Activated naive CD8-positive, alpha-beta T cell (primary cell): Measurements from ENCODE around the gene RDX.

Experiments used
- H3K27ac Mint-ChIP-seq: one replicate; pipeline ENCODE4 v1.8.0; 2021; ENCODE audit warnings: mixed read lengths
- H3K27me3 Mint-ChIP-seq: one replicate; pipeline ENCODE4 v1.8.0; 2021; ENCODE audit warnings: mixed read lengths
- H3K36me3 Mint-ChIP-seq: one replicate; pipeline ENCODE4 v1.8.0; 2021; ENCODE audit warnings: mixed read lengths
- H3K4me1 Mint-ChIP-seq: one replicate; pipeline ENCODE4 v1.8.0; 2021; ENCODE audit warnings: low read depth, mixed read lengths
- H3K4me3 Mint-ChIP-seq: one replicate; pipeline ENCODE4 v1.8.0; 2021; ENCODE audit warnings: mild to moderate bottlenecking, mixed read lengths
- H3K9me3 Mint-ChIP-seq: one replicate; pipeline ENCODE4 v1.8.0; 2021; ENCODE audit warnings: low read depth, mixed read lengths

Gene RDX

DNA sequence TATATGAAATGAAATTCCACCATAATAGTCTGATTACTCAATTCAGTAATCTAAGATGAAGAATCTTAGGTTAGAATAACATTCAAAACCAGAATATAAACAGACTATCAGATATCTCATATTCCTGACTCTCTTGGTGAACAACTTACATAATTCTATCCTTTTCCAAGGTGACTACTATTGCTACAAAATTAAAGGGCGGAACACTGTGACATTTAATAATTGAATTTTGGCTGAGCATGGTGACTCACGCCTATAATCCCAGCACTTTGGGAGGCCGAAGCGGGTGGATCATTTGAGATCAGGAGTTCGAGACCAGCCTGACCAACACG, 34.4 kb downstream of the RDX start:
- H3K4me1 Mint-ChIP-seq, result no peaks in the 10 kb centered on the region
- H3K27me3 Mint-ChIP-seq, result no peaks in the 10 kb centered on the region
- H3K4me3 Mint-ChIP-seq, result no peak overlapping the region
- H3K9me3 Mint-ChIP-seq, result no peaks in the 10 kb centered on the region
- peaks cover 9% of the 10 kb centered on the region for H3K36me3 Mint-ChIP-seq
- H3K27ac Mint-ChIP-seq, result no peak overlapping the region

DNA sequence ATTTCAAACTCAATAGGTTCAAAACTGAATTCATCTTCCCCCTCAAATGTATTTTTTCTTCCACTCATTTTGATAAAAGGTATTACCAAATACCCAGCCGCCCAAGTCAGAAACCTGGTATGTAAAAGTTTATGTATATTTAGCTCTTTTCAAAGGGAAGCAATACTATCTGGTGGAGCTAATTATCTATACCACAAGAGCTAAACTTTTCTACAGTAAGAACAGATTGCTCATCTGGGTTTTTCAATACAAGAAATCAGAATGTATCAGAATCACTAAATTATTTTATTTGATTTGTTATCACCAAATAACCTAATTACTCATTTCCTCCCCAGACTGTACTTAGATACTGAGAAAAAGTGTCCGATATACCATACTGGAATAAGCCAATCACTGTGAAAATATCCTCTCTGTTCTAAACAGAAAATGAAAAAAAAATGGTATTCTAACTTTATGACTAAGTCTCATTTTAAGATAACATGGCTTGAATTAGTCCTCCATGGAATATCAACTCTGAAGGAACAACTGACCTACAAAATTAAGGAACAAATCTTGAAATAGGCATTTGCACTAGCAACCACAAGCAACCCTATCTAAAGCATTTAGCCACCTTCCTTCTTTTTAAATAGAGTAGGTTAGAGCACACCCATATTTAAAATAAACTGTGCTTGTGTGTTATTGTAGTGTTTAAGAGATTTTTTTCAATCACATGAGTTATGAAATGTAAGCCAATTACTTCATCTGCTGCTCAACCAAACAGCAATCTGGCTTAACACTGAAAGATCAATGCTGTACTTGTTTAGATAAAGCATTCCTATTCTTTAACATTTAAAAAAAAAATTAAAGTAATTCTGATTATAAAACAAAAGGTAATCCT, 35.0 kb downstream of the RDX start:
- Mint-ChIP-seq H3K4me1 (no peaks in the 10 kb centered on the region), H3K36me3 (peaks cover 9% of the 10 kb centered on the region), H3K9me3 (no peaks in the 10 kb centered on the region), H3K27me3 (no peaks in the 10 kb centered on the region), H3K27ac (no peak overlapping the region), H3K4me3 (no peak overlapping the region)

DNA sequence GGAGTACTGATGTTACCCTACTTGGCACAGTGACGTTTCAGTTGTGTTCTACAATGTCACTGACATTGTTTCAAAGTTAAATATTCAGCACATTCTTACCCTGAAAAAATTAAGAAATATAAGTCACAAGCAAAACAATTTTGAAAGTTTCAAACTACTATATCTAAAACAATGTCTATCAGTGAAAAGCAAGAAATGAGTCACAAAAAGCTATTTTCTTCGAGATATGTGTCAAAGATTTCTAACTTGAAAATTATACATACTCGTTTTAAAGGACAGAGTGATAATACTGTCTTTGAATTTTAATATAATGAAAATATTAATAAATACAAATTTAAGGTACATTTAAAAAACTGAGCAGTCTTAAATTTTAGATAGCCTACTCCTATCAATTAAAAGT, 42.9 kb downstream of the RDX start:
- H3K4me3 Mint-ChIP-seq, result no peak overlapping the region
- H3K36me3 Mint-ChIP-seq, result peaks cover 7% of the 10 kb centered on the region
- no peak overlapping the region for H3K27ac Mint-ChIP-seq
- no peaks in the 10 kb centered on the region for H3K27me3 Mint-ChIP-seq
- no peaks in the 10 kb centered on the region for H3K9me3 Mint-ChIP-seq
- peaks cover 2% of the 10 kb centered on the region for H3K4me1 Mint-ChIP-seq

DNA sequence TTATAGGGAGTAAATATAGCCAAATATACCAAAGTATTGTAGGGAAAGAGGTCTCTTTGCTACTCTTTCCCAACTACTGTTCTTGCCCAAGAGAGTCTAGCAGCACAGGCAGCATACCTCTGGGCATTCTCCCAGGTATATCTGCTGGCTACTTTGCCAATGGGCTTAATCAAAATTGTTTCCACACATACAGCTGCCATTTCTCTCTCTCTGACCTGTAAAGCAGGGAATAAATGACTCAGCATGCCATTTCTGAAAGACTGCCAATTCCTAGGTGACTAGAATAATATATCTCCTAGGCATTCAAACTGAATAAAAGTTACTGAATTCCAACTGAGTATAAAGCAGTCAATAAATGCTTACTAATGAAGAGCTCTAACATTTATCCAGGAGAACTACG, 44.6 kb downstream of the RDX start:
- Mint-ChIP-seq H3K36me3 (peaks cover 6% of the 10 kb centered on the region), H3K27ac (no peak overlapping the region), H3K4me3 (no peak overlapping the region), H3K4me1 (peaks cover 2% of the 10 kb centered on the region), H3K27me3 (no peaks in the 10 kb centered on the region), H3K9me3 (no peaks in the 10 kb centered on the region)

DNA sequence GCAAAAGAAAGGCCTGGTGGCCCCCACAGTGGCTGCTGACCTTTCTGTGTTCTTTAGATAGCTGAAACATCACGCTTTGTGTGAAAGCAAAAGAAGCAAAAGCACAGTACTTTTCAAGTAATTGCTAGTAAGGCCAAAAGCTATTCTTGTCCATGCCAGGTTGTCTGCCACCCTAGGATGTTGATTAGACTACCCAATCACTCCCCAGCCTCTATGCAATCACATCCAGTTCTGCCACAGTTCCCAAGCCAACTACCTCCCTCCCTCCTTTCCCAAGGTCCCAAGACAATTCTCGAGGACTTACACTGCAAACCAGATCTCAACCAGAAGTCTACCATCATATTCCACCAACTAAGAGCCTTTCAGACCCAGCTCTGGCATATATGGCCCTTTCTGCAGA, 46.2 kb downstream of the RDX start:
- Mint-ChIP-seq H3K4me3 (no peak overlapping the region), H3K9me3 (no peaks in the 10 kb centered on the region), H3K27ac (no peak overlapping the region), H3K27me3 (no peaks in the 10 kb centered on the region), H3K4me1 (peaks cover 2% of the 10 kb centered on the region), H3K36me3 (peaks cover 4% of the 10 kb centered on the region)

DNA sequence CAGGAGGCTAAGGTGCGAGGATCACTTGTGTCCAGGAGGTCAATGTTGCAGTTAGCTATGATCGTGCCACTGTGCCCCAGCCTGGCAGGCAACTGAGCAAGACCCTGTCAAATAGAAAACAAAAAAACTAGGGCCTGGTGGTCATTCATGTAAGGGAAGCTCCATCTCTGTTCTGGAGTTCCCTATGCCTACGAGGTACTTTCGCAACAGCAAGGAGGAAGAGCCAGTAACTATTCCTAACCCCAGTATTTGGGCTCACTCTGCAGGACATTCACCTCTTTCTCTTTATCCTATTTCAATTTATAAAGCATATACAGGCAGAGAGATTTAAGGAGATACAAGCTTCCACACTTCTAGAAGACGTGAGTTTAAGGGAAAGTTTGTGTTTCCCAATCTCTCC, 46.6 kb downstream of the RDX start:
- no peak overlapping the region for H3K4me3 Mint-ChIP-seq
- H3K4me1 Mint-ChIP-seq, result peaks cover 2% of the 10 kb centered on the region
- H3K36me3 Mint-ChIP-seq, result peaks cover 4% of the 10 kb centered on the region
- H3K9me3 Mint-ChIP-seq, result no peaks in the 10 kb centered on the region
- no peak overlapping the region for H3K27ac Mint-ChIP-seq
- H3K27me3 Mint-ChIP-seq, result no peaks in the 10 kb centered on the region

DNA sequence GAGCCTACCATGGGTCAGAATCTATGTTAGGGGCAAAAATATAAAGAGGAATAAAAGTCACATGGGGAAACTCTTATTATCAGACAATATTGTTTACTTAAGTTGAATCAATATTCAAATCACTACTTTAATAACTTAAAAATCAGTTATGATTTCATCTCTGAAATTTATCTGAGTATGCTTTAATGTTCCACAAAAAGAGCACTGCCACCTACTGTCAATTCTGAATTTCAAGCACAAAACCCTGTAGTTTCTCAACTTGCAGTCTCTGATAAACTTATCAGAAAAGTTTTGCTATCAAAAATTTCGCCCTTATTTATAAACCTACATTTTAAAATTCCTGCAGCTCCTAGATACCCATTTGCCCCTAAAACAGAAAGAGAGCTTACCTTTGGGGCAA, 47.3 kb downstream of the RDX start:
- H3K4me3 Mint-ChIP-seq, result no peak overlapping the region
- peaks cover 2% of the 10 kb centered on the region for H3K4me1 Mint-ChIP-seq
- H3K9me3 Mint-ChIP-seq, result no peaks in the 10 kb centered on the region
- no peaks in the 10 kb centered on the region for H3K27me3 Mint-ChIP-seq
- H3K27ac Mint-ChIP-seq, result no peak overlapping the region
- peaks cover 4% of the 10 kb centered on the region for H3K36me3 Mint-ChIP-seq

DNA sequence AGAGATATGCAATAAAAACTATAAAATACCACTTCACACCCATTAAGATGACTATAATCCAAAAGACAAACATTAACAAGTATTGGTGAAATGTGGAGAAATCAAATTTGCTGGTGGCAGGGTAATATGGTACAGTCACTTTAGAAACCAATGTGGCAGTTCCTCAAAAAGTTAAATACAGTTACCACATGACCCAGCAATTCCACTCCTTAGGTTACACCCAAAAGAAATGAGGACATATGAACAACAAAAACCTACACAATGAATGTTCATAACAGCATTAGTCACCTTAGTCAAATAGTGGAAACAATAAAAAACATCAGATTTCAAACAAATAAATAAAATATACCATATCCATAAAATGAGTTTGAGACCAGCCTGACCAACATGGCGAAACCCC, 52.6 kb downstream of the RDX start:
- Mint-ChIP-seq H3K36me3 (peaks cover 11% of the 10 kb centered on the region), H3K4me3 (no peak overlapping the region), H3K27me3 (no peaks in the 10 kb centered on the region), H3K4me1 (peaks cover 3% of the 10 kb centered on the region), H3K9me3 (no peaks in the 10 kb centered on the region), H3K27ac (no peak overlapping the region)

DNA sequence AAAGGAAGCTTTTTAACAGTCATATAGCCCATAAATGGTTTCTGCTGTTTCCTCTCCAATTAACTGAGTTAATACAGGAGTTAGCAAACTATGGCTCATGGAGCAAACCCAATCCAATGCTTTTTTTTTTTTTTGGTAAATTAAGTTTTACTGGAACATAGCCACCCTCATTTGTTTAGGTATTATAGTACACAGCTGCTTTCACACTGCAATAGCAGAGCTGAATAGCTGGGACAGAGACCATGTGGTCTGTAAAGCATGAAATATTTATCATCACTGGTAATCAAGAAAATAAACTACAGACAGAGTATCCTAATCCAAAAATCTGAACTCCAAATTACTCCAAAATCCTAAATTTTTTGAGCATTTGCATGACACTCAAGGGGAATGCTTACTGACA, 53.7 kb downstream of the RDX start:
- H3K4me3 Mint-ChIP-seq, result no peak overlapping the region
- peaks cover 3% of the 10 kb centered on the region for H3K4me1 Mint-ChIP-seq
- H3K36me3 Mint-ChIP-seq, result peaks cover 12% of the 10 kb centered on the region
- no peaks in the 10 kb centered on the region for H3K27me3 Mint-ChIP-seq
- no peak overlapping the region for H3K27ac Mint-ChIP-seq
- H3K9me3 Mint-ChIP-seq, result no peaks in the 10 kb centered on the region

DNA sequence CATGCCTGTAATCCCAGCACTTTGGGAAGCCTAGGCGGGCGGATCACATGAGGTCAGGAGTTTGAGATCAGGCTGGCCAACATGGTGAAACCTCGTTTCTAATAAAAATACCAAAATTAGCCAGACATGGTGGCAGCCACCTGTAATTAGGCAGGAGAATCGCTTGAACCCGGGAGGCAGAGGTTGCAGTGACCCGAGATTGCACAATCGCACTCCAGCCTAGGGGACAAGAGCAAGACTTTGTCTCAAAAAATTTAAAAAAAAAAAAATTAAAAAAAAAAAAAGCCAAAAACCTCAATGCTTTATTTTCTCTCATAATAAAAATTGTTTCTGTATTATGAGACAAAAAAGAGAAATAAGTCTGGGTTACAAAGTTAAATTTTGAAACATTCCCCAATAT, 54.2 kb downstream of the RDX start:
- H3K4me1 Mint-ChIP-seq, result peaks cover 3% of the 10 kb centered on the region
- no peak overlapping the region for H3K27ac Mint-ChIP-seq
- no peaks in the 10 kb centered on the region for H3K27me3 Mint-ChIP-seq
- peaks cover 10% of the 10 kb centered on the region for H3K36me3 Mint-ChIP-seq
- no peaks in the 10 kb centered on the region for H3K9me3 Mint-ChIP-seq
- H3K4me3 Mint-ChIP-seq, result no peak overlapping the region

DNA sequence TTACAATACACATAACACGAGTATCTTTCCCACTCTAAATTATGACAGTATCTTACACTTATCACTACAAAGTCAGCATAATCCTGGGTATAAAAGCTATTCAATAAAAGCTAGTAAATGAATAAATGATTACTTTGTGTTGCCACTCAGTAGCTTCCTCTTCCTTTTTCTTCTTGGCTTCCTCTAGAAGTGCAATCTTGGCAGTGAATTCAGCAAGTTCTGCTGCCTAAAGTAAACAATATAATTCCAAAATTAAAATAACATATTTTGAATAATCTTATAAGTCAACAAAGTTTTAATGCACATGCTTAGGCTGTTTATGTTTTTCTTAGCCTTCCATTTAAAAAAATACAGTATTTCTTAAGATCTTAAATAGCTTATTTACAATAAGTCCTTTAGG, 60.4 kb downstream of the RDX start:
- no peaks in the 10 kb centered on the region for H3K27me3 Mint-ChIP-seq
- H3K27ac Mint-ChIP-seq, result no peak overlapping the region
- peaks cover 3% of the 10 kb centered on the region for H3K4me1 Mint-ChIP-seq
- H3K4me3 Mint-ChIP-seq, result no peak overlapping the region
- no peaks in the 10 kb centered on the region for H3K9me3 Mint-ChIP-seq
- H3K36me3 Mint-ChIP-seq, result peaks cover 17% of the 10 kb centered on the region

DNA sequence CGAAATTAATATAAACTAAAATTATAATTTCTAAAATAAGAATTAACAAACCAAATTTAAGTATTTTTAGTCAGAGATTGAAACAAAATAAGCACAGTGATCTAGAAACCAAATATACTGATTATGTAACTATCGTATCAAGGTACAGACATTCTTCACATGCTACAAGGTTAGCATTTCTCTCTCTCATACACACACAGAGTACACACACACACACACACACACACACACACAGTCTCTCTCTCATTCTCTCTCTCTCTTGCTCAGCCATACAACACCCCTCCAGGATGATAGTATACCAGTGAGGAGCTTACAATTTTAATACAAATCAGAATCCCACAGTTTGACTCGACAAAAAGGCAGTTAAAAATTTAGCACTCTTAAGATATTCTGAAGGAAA, 66.0 kb downstream of the RDX start:
- Mint-ChIP-seq H3K36me3 (peaks cover 8% of the 10 kb centered on the region), H3K27ac (no peak overlapping the region), H3K4me3 (no peak overlapping the region), H3K27me3 (no peaks in the 10 kb centered on the region), H3K4me1 (no peaks in the 10 kb centered on the region), H3K9me3 (no peaks in the 10 kb centered on the region)

DNA sequence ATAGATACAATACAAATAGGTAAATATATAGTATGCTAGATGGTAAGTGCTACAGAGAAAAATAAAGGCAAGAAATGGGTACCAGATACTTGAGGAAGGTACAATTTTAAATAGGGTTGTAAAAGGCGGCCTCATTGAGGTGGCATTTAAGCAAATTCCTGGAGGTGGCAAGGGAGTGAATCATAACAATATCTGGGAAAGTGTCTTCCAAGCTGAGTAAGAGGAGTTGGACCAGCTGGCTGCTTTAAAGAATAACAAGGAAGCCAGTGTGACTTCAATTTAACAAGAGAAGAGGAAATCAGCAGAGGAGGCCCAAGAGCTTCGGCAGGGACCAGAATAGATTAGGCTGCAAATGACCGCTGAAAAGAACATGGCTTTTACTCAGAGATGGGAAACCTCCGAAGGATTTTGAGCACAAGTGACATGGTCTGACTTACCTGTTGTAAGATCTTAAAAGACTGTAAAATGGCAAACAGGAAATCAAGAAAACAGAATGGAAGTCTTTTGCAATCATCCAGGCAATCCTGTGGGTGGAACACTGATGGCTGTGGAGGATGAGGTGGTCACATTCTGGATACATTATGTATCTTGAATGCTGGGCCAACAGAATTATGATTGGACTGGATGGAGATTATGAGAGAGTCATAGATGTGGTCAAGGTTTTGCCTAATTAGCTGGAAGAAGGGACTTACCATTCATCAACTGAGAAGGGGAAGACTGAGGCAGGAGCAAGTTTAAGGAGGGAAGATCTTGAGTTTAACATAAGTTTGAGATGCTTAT, 77.2 kb downstream of the RDX start:
- Mint-ChIP-seq H3K27me3 (no peaks in the 10 kb centered on the region), H3K4me1 (no peaks in the 10 kb centered on the region), H3K9me3 (no peaks in the 10 kb centered on the region), H3K4me3 (no peak overlapping the region), H3K27ac (no peak overlapping the region), H3K36me3 (peaks cover 4% of the 10 kb centered on the region)

DNA sequence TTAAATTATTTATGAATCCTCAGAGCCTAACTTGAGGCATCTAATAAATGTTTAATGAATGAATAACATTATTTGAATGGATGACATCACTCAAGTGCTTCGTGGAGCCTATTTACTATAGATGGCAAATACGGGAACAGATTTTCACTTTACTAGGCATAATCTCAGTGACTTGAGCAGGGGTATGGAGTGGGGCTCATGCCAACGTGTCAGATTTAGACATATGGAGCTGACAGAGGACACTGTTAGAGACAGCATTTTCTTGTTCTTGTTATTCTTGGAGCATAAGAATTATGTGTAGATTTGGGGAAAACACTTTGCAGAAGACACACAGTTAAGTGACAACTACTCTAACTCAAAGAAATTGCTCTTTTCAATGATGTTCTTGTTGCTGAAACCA, 78.5 kb downstream of the RDX start:
- H3K9me3 Mint-ChIP-seq, result no peaks in the 10 kb centered on the region
- no peak overlapping the region for H3K27ac Mint-ChIP-seq
- H3K4me1 Mint-ChIP-seq, result no peaks in the 10 kb centered on the region
- H3K4me3 Mint-ChIP-seq, result no peak overlapping the region
- no peaks in the 10 kb centered on the region for H3K27me3 Mint-ChIP-seq
- H3K36me3 Mint-ChIP-seq, result peaks cover 2% of the 10 kb centered on the region

DNA sequence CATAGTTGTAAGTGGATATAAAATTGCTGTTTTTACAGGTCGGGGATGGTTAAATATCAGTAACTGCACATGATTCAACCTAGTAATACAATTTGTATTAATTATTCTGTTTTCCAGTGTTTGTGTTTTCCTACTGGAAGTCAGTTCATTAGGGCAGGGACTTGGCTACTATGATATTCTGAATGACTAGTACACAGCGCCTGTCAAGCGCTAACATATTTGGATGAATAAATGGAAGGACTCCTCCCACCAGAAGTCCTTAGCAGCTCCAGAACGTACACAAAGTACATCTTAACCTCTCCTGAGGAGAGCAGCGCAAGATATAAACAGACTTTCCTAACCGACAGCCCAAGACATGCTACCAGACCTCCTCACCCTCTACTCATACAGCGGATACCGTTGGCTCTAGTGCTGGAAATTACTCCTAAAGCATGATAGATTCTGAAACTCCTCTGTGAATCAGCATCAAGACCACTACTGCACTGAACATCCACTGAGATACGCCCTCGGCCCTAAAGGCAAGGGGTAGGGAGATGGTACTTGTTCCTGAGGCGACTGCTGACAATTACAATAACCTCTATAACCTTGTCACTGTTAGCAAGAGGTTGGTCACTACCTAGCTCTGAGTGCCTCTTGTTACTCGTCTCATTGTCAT, 79.1 kb downstream of the RDX start:
- no peaks in the 10 kb centered on the region for H3K27me3 Mint-ChIP-seq
- H3K36me3 Mint-ChIP-seq, result peaks cover 2% of the 10 kb centered on the region
- H3K4me3 Mint-ChIP-seq, result no peak overlapping the region
- H3K9me3 Mint-ChIP-seq, result no peaks in the 10 kb centered on the region
- no peak overlapping the region for H3K27ac Mint-ChIP-seq
- H3K4me1 Mint-ChIP-seq, result no peaks in the 10 kb centered on the region
